Astrocyte (in vitro differentiated cells and primary cell): ENCODE results near the gene PTPRM. TPM values are rescaled to one million over a fixed set of nuclear protein-coding genes. Genes with fewer than 3 reads are reported as not detected.

ENCODE experiments used
- DNase-seq: peaks from one replicate; pipeline ENCODE4 v3.0.0-alpha.2; 2010; ENCODE audit warnings: low read depth
- FAIRE-seq: peaks from 2 replicates; lab custom pipeline; 2011; peaks lifted over from hg19 to GRCh38; lab: Jason Lieb, UNC
- H2AFZ ChIP-seq: 2 replicates; pipeline ENCODE4 v1.6.0; 2012; ENCODE audit warnings: low read depth, low read length, inconsistent platforms
- H3K27ac ChIP-seq: 2 replicates; pipeline ENCODE4 v1.5.1; 2011; ENCODE audit warnings: low read depth, low read length, inconsistent platforms
- H3K27me3 ChIP-seq: 2 replicates; pipeline ENCODE4 v1.6.0; 2011; ENCODE audit warnings: low read length, inconsistent platforms; ENCODE audit not compliant: insufficient read depth
- H3K36me3 ChIP-seq: 2 replicates; pipeline ENCODE4 v1.5.1; 2011; ENCODE audit warnings: low read length, inconsistent platforms; ENCODE audit not compliant: insufficient read depth
- H3K4me1 ChIP-seq: 2 replicates; pipeline ENCODE4 v1.5.1; 2011; ENCODE audit warnings: low read length, inconsistent platforms; ENCODE audit not compliant: insufficient read depth
- H3K4me2 ChIP-seq: 2 replicates; pipeline ENCODE4 v1.6.0; 2012; ENCODE audit warnings: low read length, inconsistent platforms
- H3K4me3 ChIP-seq: 2 replicates; pipeline ENCODE4 v1.5.1; 2011; ENCODE audit warnings: low read depth, mild to moderate bottlenecking, low read length, inconsistent platforms; ENCODE audit not compliant: insufficient read depth
- H3K79me2 ChIP-seq: 2 replicates; pipeline ENCODE4 v1.6.0; 2012; ENCODE audit warnings: mild to moderate bottlenecking, low read length, inconsistent platforms; ENCODE audit not compliant: insufficient read depth
- H3K9ac ChIP-seq: 2 replicates; pipeline ENCODE4 v1.6.0; 2012; ENCODE audit warnings: mild to moderate bottlenecking, low read length, inconsistent platforms
- H3K9me3 ChIP-seq: 2 replicates; pipeline ENCODE4 v1.5.1; 2012; ENCODE audit warnings: low read depth, mild to moderate bottlenecking, low read length, inconsistent platforms; ENCODE audit not compliant: insufficient read depth
- H4K20me1 ChIP-seq: 2 replicates; pipeline ENCODE4 v1.6.0; 2012; ENCODE audit warnings: low read length, inconsistent platforms; ENCODE audit not compliant: insufficient read depth
- H3K27ac Mint-ChIP-seq: one replicate; pipeline ENCODE4 v1.8.0; 2021; ENCODE audit warnings: mild to moderate bottlenecking, mixed read lengths; ENCODE audit not compliant: unreplicated experiment
- H3K27me3 Mint-ChIP-seq: one replicate; pipeline ENCODE4 v1.8.0; 2021; ENCODE audit warnings: low read depth, mixed read lengths; ENCODE audit not compliant: unreplicated experiment
- H3K36me3 Mint-ChIP-seq: one replicate; pipeline ENCODE4 v1.8.0; 2021; ENCODE audit warnings: low read depth, mixed read lengths; ENCODE audit not compliant: unreplicated experiment
- H3K4me1 Mint-ChIP-seq: one replicate; pipeline ENCODE4 v1.8.0; 2021; ENCODE audit warnings: low read depth, mixed read lengths; ENCODE audit not compliant: unreplicated experiment
- H3K4me3 Mint-ChIP-seq: one replicate; pipeline ENCODE4 v1.8.0; 2021; ENCODE audit warnings: mild to moderate bottlenecking, moderate library complexity, mixed read lengths; ENCODE audit not compliant: unreplicated experiment
- H3K9me3 Mint-ChIP-seq: one replicate; pipeline ENCODE4 v1.8.0; 2021; ENCODE audit warnings: mild to moderate bottlenecking, mixed read lengths; ENCODE audit not compliant: unreplicated experiment
- EZH2 ChIP-seq: IDR thresholded peaks from 2 replicates; pipeline ENCODE4 v1.6.1; 2012; ENCODE audit warnings: mild to moderate bottlenecking, low read length, inconsistent platforms; ENCODE audit not compliant: insufficient read depth
- total RNA-seq: library from RNA; stranded (reverse); gene quantifications from 2 replicates; pipeline ENCODE4 v1.2.1, GENCODE V29; 2021
- TF ChIP-seq, protein P1 (sequence below): IDR thresholded peaks from 2 replicates; pipeline ENCODE4 v1.5.1; 2011; ENCODE audit warnings: low read depth, mild to moderate bottlenecking, inconsistent platforms, low read length, moderate library complexity; ENCODE audit not compliant: insufficient read depth

Gene PTPRM
- total RNA-seq, 1 donor from 2014 or later, result 59.6 TPM

DNA sequence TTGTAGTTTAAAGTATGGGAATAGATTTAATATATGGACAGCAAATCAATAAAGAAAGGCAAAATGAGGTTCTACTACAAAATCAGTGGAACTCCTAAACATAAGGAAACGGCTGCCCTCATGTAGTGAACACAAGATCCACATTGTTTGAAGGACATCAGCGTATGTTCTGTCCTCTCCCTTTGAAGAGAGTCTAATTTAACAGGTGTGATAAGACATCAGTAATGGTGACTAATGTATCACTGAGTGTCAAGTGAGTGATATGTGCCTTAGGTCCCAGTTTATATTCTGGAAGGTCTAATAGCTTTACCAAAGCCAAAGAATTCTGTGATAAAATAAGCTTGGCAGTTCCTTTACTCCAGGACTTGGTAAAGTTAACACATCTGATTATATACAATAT is 248.7 kb downstream of the PTPRM start:
- no peak overlapping the region for H3K27ac ChIP-seq
- no peaks in the 10 kb centered on the region for H3K27me3 ChIP-seq
- H4K20me1 ChIP-seq, result peaks cover 7% of the 10 kb centered on the region
- Mint-ChIP-seq H3K9me3 (peaks cover 14% of the 10 kb centered on the region), H3K4me1 (peaks cover 15% of the 10 kb centered on the region), H3K4me3 (no peak overlapping the region), H3K27ac (no peak overlapping the region), H3K36me3 (peaks cover 31% of the 10 kb centered on the region), H3K27me3 (no peaks in the 10 kb centered on the region)
- H3K36me3 ChIP-seq, result no peaks in the 10 kb centered on the region
- peaks cover 11% of the 10 kb centered on the region for H3K9me3 ChIP-seq
- peak; percentile 37 for FAIRE-seq
- no peak overlapping the region for H3K4me3 ChIP-seq
- H3K9ac ChIP-seq, result no peak overlapping the region
- TF ChIP-seq, protein P1, sequence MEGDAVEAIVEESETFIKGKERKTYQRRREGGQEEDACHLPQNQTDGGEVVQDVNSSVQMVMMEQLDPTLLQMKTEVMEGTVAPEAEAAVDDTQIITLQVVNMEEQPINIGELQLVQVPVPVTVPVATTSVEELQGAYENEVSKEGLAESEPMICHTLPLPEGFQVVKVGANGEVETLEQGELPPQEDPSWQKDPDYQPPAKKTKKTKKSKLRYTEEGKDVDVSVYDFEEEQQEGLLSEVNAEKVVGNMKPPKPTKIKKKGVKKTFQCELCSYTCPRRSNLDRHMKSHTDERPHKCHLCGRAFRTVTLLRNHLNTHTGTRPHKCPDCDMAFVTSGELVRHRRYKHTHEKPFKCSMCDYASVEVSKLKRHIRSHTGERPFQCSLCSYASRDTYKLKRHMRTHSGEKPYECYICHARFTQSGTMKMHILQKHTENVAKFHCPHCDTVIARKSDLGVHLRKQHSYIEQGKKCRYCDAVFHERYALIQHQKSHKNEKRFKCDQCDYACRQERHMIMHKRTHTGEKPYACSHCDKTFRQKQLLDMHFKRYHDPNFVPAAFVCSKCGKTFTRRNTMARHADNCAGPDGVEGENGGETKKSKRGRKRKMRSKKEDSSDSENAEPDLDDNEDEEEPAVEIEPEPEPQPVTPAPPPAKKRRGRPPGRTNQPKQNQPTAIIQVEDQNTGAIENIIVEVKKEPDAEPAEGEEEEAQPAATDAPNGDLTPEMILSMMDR, result no peak
- no peak for TF ChIP-seq EZH2
- H2AFZ ChIP-seq, result no peak overlapping the region
- no peak for DNase-seq
- no peaks in the 10 kb centered on the region for H3K79me2 ChIP-seq
- no peak overlapping the region for H3K4me2 ChIP-seq
- peaks cover 12% of the 10 kb centered on the region for H3K4me1 ChIP-seq

DNA sequence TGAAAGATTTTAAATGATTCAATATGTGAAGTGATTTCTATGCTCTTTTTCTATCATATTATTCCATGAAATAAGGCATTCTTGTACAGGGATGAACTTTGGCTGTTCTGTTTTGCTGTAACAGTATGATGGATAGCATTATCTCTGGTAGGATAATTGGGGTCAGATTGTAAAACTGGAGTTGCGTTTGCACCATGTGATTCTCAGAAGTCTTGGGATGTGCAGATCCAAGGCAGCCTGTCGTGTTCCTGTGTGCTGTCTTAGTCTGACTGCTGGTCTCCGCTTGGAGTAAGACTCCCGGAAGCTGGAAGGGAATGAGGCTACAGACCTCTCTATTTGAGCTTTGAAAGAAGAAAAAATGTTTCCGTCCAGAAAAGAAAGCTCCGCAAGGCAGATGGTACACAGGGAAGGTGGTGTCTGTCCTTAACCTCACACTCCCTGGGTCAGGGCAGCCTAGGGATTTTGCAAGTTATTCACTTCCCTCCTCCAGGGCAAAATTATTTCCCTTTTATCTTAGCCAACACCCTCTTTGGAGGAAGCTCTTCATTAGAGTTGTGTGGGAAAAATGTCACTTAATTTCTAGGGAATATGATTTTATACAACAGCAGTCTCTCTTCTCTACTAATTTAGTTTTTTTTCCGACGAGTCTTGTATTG is 250.6 kb downstream of the PTPRM start:
- FAIRE-seq (no peak), DNase-seq (no peak)
- H3K4me3 Mint-ChIP-seq, result no peak overlapping the region
- H3K4me1 Mint-ChIP-seq, result peaks cover 7% of the 10 kb centered on the region
- H3K9me3 ChIP-seq, result peaks cover 11% of the 10 kb centered on the region
- H3K4me2 ChIP-seq, result no peak overlapping the region
- H3K36me3 ChIP-seq, result no peaks in the 10 kb centered on the region
- H3K27me3 ChIP-seq, result no peaks in the 10 kb centered on the region
- H2AFZ ChIP-seq, result no peak overlapping the region
- H4K20me1 ChIP-seq, result peaks cover 7% of the 10 kb centered on the region
- H3K27ac ChIP-seq, result no peak overlapping the region
- H3K9ac ChIP-seq, result no peak overlapping the region
- peaks cover 8% of the 10 kb centered on the region for H3K4me1 ChIP-seq
- no peak overlapping the region for H3K27ac Mint-ChIP-seq
- no peaks in the 10 kb centered on the region for H3K27me3 Mint-ChIP-seq
- TF ChIP-seq, protein P1, result no peak
- no peak for TF ChIP-seq EZH2
- no peaks in the 10 kb centered on the region for H3K79me2 ChIP-seq
- H3K36me3 Mint-ChIP-seq, result peaks cover 31% of the 10 kb centered on the region
- H3K4me3 ChIP-seq, result no peak overlapping the region
- peaks cover 14% of the 10 kb centered on the region for H3K9me3 Mint-ChIP-seq

DNA sequence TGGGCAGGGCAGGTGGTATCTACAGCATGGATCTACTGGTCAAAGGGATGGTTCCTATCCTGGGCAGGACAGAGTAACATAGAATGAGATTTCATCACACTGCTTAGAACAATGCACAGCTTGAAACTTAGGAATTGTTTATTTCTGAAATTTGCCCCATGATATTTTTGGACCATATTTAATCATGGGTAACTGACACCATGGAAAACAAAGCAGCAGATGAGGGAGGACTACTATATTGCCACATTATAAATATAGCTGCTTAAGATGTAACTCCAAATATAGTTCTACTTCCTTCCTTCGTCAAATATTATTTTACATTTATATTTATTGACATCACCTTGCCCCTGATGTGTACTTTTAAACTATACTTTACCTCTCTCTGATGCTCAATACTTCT is 254.7 kb downstream of the PTPRM start:
- Mint-ChIP-seq H3K9me3 (no peaks in the 10 kb centered on the region), H3K27me3 (no peaks in the 10 kb centered on the region), H3K4me3 (no peak overlapping the region), H3K36me3 (peaks cover 25% of the 10 kb centered on the region), H3K27ac (no peak overlapping the region), H3K4me1 (peaks cover 5% of the 10 kb centered on the region)
- H3K4me1 ChIP-seq, result peaks cover 9% of the 10 kb centered on the region
- TF ChIP-seq, protein P1, result no peak
- TF ChIP-seq EZH2, result no peak
- no peaks in the 10 kb centered on the region for H3K27me3 ChIP-seq
- no peak overlapping the region for H2AFZ ChIP-seq
- no peak overlapping the region for H3K27ac ChIP-seq
- H3K9ac ChIP-seq, result no peak overlapping the region
- H3K79me2 ChIP-seq, result no peaks in the 10 kb centered on the region
- H3K4me2 ChIP-seq, result no peak overlapping the region
- no peaks in the 10 kb centered on the region for H3K9me3 ChIP-seq
- H4K20me1 ChIP-seq, result peaks cover 20% of the 10 kb centered on the region
- no peak overlapping the region for H3K4me3 ChIP-seq
- no peaks in the 10 kb centered on the region for H3K36me3 ChIP-seq
- FAIRE-seq, result no peak
- DNase-seq, result no peak
